ENCODE measurements around the gene TRIM63.

Gene TRIM63

DNA sequence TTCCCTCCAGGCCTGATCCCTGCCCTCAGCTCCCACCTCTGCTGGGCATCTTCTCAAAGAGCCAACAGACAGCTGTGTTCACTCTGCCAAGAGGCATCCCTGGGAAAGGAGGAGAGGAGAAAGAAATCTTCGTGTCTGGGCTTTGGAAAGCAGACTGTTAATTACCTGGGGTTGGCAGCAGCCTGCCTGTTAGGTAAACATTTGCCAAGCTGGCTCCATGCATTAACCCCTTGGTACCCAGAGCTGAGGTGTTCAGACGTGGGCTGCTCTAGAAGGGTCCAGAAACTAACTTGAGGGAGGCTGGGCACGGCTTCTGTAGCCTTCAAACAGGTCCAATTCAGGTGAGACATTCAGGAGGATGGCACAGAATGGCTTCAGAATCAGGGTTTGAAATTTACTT, 54.6 kb downstream of the TRIM63 start:
- peak; percentile 40 for DNase-seq

DNA sequence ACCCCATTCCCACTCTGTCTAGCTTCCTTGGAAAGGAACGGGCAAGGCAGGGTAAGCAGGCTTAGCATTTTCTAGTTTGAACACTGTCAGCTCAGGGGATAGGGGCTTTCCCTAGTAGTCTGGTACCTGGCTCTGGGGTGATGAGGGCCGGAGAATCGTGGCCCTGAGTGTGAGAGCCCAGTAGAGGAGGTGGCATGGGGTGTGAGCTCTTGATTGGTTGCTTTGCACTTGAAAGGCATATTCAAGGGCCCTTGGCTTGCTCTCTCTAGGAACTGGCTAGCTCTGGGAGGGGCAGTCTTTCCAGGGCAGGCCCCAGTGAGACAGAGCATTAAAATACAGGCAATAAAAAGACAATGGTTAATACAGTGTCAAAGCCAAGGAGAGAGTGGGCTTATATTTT, 56.6 kb downstream of the TRIM63 start:
- no peak for DNase-seq

GRCh38 chr1:26009796-26010447, 57.5 kb downstream of the TRIM63 start:
- no peak for DNase-seq

DNA sequence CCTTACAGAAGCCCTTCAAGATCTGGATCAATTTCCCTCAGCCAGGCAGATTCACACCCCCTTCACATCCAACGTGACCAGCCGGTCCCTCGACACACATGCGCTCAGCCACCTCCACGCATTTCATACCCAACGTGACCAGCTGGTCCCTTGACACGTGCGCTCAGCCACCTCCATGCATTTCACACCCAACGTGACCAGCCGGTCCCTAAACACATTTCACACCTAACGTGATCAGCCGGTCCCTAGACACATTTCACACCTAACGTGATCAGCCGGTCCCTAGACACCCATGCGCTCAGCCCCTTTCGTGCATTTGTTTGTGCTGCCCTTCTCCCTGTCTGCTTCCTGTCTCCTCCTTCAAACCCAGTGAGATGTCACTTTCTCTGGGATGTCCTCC, 60.7 kb downstream of the TRIM63 start:
- DNase-seq: no peak

GRCh38 chr1:26005434-26006105, 61.9 kb downstream of the TRIM63 start:
- DNase-seq: no peak

DNA sequence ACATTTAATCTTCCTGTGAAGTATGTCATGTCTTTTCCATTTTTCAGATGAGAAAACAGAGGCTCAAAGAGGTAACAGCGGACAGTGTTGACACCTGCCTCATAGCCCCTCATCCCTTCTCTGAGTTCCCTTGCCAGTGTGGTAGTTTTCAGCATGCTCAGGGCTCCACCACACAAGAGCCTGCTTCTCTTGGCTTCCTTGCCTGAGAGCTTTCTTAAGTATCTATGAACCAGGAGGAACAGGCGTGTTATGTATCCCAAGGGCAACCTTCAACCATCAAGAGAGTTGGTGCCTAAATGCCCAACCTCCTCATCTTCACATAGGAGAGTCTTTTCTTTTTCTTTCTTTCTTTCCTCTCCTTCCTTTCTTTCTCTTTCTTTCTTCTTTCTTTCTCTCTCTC, 63.7 kb downstream of the TRIM63 start:
- no peak for DNase-seq

GRCh38 chr1:26003262-26003661, 64.2 kb downstream of the TRIM63 start:
- no peak for DNase-seq
